ENCODE results near the gene DISP3. TPM values are rescaled to one million over a fixed set of nuclear protein-coding genes. Genes with fewer than 3 reads are reported as not detected.
A peak's percentile ranks its signal among the peaks of the same experiment; 100 is the strongest.

The DISP3 gene
- polyA plus RNA-seq, 1 of the 3 experiments (the other 2 are of a cell fraction) = 0.08 TPM

DNA sequence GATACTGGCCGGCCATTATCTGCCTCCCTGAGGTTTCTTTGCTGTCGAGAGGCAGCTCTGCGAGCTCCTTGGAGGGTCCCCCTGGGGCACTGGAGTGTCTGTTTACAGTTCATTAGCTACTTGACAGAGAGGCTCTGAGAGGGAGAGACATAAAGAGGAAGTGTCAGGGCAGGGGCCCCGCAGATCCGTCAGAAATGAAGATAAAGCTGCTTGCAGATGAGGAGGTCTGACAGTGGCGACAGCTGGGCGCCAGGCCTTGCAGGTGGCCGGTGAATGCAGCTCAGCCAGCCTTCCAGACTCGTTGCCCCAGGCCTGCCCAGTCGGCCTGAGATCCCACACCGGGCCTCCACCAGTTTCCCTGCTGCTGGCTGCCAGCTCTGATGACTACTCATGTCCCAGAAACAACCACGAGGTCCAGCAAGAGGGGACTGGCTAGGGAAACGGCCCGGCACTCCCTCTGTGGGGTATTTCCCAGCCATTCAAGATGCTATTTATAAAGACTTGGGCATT lies 84.7 kb downstream of the DISP3 start:
- POLR2A ChIA-PET = interaction anchor here (0.7 to 1.8 kb wide), 7 partner anchors 9 to 301 kb away, joined by 3 to 10 read pairs (median 3); partner anchors contain the start of genes DISP3 and MTOR
- Histone ChIP-seq H3K79me2 (ENCODE audit: insufficient read depth) (no peaks in the 10 kb centered on the region), H3K4me3 (ENCODE audit: low read depth in 2 of 2, low read length in 1 of 2) (no peak overlapping the region), H3F3A (replicated peaks; ENCODE audit: insufficient read depth) (no peaks in the 10 kb centered on the region), H3K27me3 (ENCODE audit: insufficient read depth) (no peaks in the 10 kb centered on the region; the same call in 1 of the 2 replicates), H3K9me2 (no peaks in the 10 kb centered on the region), H3K9me3 (no peaks in the 10 kb centered on the region), H2AFZ (ENCODE audit: low read depth) (no peak overlapping the region), H4K20me1 (ENCODE audit: insufficient read depth) (no peaks in the 10 kb centered on the region), H3K4me2 (no peak overlapping the region), H3K4me1 (ENCODE audit: control insufficient read depth in 1 of 2, insufficient read depth in 2 of 2, low read depth in 1 of 2, low read length in 1 of 2) (peaks cover 0 to 41% of the 10 kb centered on the region in 2 experiments; a peak in 2 of 4 replicates), H3K27ac (ENCODE audit: low read depth in 2 of 2, low read length in 1 of 2) (peak overlapping the region in 1 of 2 experiments; percentile 97; a peak in 2 of 4 replicates), H3K9ac (no peak overlapping the region), H3K36me3 (replicated peaks in 1 of 2; ENCODE audit: control insufficient read depth in 1 of 2, insufficient read depth in 2 of 2, low read length in 1 of 2) (no peaks in the 10 kb centered on the region)
- 7% methylated on average over 14 of the region's 14 CpGs for WGBS (ENCODE audit: low lambda C conversion rate)
- CTCF ChIA-PET = interaction anchor here (0.6 to 2.0 kb wide), 7 partner anchors 8 to 278 kb away, joined by 3 to 7 read pairs (median 5); partner anchors contain the start of gene DISP3
- DNase-seq = peak; percentile 89
- TF ChIP-seq SMC3 (IDR thresholded peaks at IDR 0.05; ENCODE audit: low read depth, low read length) (no peak), GATA2 (CRISPR knock-in tag; IDR thresholded peaks at IDR 0.05) (peak; percentile 86), RFX5 (IDR thresholded peaks at IDR 0.05; ENCODE audit: low read length) (no peak), RXRA (IDR thresholded peaks at IDR 0.05; ENCODE audit: borderline replicate concordance, low read depth) (no peak), TEAD4 (IDR thresholded peaks at IDR 0.05; ENCODE audit: borderline replicate concordance, insufficient read depth) (no peak), FOXJ3 (CRISPR knock-in tag; IDR thresholded peaks at IDR 0.05) (peak; percentile 91), IRF3 (IDR thresholded peaks at IDR 0.05; ENCODE audit: low read depth, low read length) (no peak), CHD2 (IDR thresholded peaks at IDR 0.05; ENCODE audit: low read length, partially characterized antibody) (peak; percentile 86), ELF1 (IDR thresholded peaks at IDR 0.05) (no peak), EZH2phosphoT487 (IDR thresholded peaks at IDR 0.05; ENCODE audit: borderline replicate concordance, low read depth) (no peak), TAF1 (IDR thresholded peaks at IDR 0.05; ENCODE audit: borderline replicate concordance, low read depth, low read length) (no peak), NRF1 (IDR thresholded peaks at IDR 0.05; ENCODE audit: low read depth, low read length) (no peak), TCF12 (IDR thresholded peaks at IDR 0.05) (peak; percentile 18; the same call in 1 of the 2 replicates), USF2 (IDR thresholded peaks at IDR 0.05; ENCODE audit: borderline replicate concordance, low read depth, low read length) (no peak), ZBTB33 (IDR thresholded peaks at IDR 0.05; ENCODE audit: borderline replicate concordance, low read depth) (no peak), RAD21 (IDR thresholded peaks at IDR 0.05; ENCODE audit: low read length) (no peak), YY1 (IDR thresholded peaks at IDR 0.05; ENCODE audit: low read depth) (no peak), POLR2AphosphoS5 (IDR thresholded peaks at IDR 0.05; ENCODE audit: low read depth, low read length) (peak; percentile 44; the same call in 1 of the 2 replicates), REST (IDR thresholded peaks at IDR 0.05; ENCODE audit: low read depth, low read length) (no peak), MXI1 (IDR thresholded peaks at IDR 0.05; ENCODE audit: low read depth, low read length) (peak; percentile 86; the same call in 1 of the 2 replicates), FOXM1 (IDR thresholded peaks at IDR 0.05; ENCODE audit: low read depth) (no peak)
- TF ChIP-seq, protein P1, sequence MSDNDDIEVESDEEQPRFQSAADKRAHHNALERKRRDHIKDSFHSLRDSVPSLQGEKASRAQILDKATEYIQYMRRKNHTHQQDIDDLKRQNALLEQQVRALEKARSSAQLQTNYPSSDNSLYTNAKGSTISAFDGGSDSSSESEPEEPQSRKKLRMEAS (IDR thresholded peaks at IDR 0.05; ENCODE audit: low read depth) = no peak
- TF ChIP-seq, protein P2, sequence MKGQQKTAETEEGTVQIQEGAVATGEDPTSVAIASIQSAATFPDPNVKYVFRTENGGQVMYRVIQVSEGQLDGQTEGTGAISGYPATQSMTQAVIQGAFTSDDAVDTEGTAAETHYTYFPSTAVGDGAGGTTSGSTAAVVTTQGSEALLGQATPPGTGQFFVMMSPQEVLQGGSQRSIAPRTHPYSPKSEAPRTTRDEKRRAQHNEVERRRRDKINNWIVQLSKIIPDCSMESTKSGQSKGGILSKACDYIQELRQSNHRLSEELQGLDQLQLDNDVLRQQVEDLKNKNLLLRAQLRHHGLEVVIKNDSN (IDR thresholded peaks at IDR 0.05; ENCODE audit: borderline replicate concordance, low read depth) = no peak
